ENCODE measurements around the gene KIF3C.
"Not testable (repeated sequence)": the region's sequence is repeated elsewhere in the genome, so short reads cannot be mapped to it uniquely, and the experiment has no call there.

KIF3C gene

GRCh38 chr2:25920336-25920735 is 62.0 kb downstream of the KIF3C start:
- Mint-ChIP-seq H3K9me3 (no peaks in the 10 kb centered on the region), H3K27ac (no peak overlapping the region), H3K4me3 (no peak overlapping the region), H3K27me3 (peaks cover 7% of the 10 kb centered on the region), H3K4me1 (peaks cover 14% of the 10 kb centered on the region)
- ATAC-seq (no peak), DNase-seq (no peak)

- Mint-ChIP-seq H3K9me3 (no peaks in the 10 kb centered on the region), H3K4me1 (peaks cover 14% of the 10 kb centered on the region), H3K27ac (no peak overlapping the region), H3K4me3 (no peak overlapping the region), H3K27me3 (peaks cover 14% of the 10 kb centered on the region)
- DNase-seq (no peak), ATAC-seq (no peak)
Measured at GRCh38 chr2:25917832-25918231, 64.5 kb downstream of the KIF3C start.

- H3K4me1 Mint-ChIP-seq = peaks cover 14% of the 10 kb centered on the region
- not testable (repeated sequence) for H3K4me3 Mint-ChIP-seq, DNase-seq, ATAC-seq, H3K9me3 Mint-ChIP-seq, H3K27ac Mint-ChIP-seq
- peaks cover 19% of the 10 kb centered on the region for H3K27me3 Mint-ChIP-seq
Measured at GRCh38 chr2:25917411-25917810, 64.9 kb downstream of the KIF3C start.

GRCh38 chr2:25915944-25916772 is 66.1 kb downstream of the KIF3C start:
- Mint-ChIP-seq H3K4me3 (peak overlapping the region; percentile 86 to 87), H3K27me3 (peaks cover 20% of the 10 kb centered on the region), H3K4me1 (peaks cover 14% of the 10 kb centered on the region), H3K27ac (peak overlapping the region; percentile 59 to 70)
- peak; percentile 41 to 50 for DNase-seq
- not testable (repeated sequence) for ATAC-seq, H3K9me3 Mint-ChIP-seq

- not testable (repeated sequence) for H3K27ac Mint-ChIP-seq, H3K4me3 Mint-ChIP-seq, ATAC-seq, DNase-seq, H3K9me3 Mint-ChIP-seq
- H3K4me1 Mint-ChIP-seq = peaks cover 14% of the 10 kb centered on the region
- H3K27me3 Mint-ChIP-seq = peaks cover 20% of the 10 kb centered on the region
Measured at GRCh38 chr2:25915411-25915810, 66.9 kb downstream of the KIF3C start.

DNA sequence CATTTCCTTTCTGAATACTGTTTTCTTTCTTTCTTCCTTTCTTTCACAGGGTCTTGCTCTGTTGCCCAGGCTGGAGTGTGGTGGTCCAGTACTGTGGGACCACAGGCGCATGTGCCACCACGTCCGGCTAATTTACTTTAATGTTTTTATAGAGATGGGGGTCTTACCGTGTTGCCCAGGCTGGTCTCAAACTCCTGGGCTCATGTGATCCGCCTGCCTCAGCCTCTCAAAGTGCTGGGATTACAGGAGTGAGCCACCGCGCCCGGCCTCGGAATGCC is 68.7 kb downstream of the KIF3C start:
- not testable (repeated sequence) for ATAC-seq, H3K9me3 Mint-ChIP-seq, DNase-seq, H3K4me3 Mint-ChIP-seq, H3K27ac Mint-ChIP-seq
- H3K27me3 Mint-ChIP-seq = peaks cover 20% of the 10 kb centered on the region
- peaks cover 14% of the 10 kb centered on the region for H3K4me1 Mint-ChIP-seq

GRCh38 chr2:25912851-25913695 is 69.2 kb downstream of the KIF3C start:
- Mint-ChIP-seq H3K9me3 (no peaks in the 10 kb centered on the region), H3K27ac (no peak overlapping the region), H3K4me3 (no peak overlapping the region), H3K4me1 (peaks cover 14% of the 10 kb centered on the region), H3K27me3 (peaks cover 20% of the 10 kb centered on the region)
- ATAC-seq (no peak), DNase-seq (no peak)

- H3K27me3 Mint-ChIP-seq = peaks cover 20% of the 10 kb centered on the region
- not testable (repeated sequence) for H3K9me3 Mint-ChIP-seq, H3K4me3 Mint-ChIP-seq, ATAC-seq, DNase-seq, H3K27ac Mint-ChIP-seq, H3K4me1 Mint-ChIP-seq
Measured at GRCh38 chr2:25909574-25909973, 72.7 kb downstream of the KIF3C start.

DNA sequence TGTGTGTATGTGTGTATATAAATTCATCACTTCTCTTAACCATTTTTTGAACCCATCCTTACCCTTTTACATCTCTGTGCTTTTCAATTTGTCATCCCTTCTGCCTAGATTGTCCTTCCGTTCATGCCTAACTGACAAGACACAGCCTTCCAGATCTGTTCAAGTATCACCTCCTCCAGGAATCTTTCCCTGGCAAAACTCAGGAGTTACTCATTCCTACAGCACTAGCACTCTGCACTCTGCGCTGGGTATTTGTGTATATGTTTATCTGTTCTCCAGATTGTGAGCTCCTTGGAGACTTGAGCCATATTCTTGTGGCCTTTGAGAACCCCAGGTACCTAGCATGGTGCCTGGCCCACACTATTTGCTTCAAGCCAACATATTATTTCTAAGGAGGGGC is 77.2 kb downstream of the KIF3C start:
- DNase-seq (no peak), ATAC-seq (no peak)
- H3K27me3 Mint-ChIP-seq = no peaks in the 10 kb centered on the region
- no peaks in the 10 kb centered on the region for H3K4me1 Mint-ChIP-seq
- H3K27ac Mint-ChIP-seq = no peak overlapping the region
- H3K9me3 Mint-ChIP-seq = no peaks in the 10 kb centered on the region
- no peak overlapping the region for H3K4me3 Mint-ChIP-seq

- ATAC-seq = no peak
Measured at GRCh38 chr2:25903216-25903776, 79.0 kb downstream of the KIF3C start.

DNA sequence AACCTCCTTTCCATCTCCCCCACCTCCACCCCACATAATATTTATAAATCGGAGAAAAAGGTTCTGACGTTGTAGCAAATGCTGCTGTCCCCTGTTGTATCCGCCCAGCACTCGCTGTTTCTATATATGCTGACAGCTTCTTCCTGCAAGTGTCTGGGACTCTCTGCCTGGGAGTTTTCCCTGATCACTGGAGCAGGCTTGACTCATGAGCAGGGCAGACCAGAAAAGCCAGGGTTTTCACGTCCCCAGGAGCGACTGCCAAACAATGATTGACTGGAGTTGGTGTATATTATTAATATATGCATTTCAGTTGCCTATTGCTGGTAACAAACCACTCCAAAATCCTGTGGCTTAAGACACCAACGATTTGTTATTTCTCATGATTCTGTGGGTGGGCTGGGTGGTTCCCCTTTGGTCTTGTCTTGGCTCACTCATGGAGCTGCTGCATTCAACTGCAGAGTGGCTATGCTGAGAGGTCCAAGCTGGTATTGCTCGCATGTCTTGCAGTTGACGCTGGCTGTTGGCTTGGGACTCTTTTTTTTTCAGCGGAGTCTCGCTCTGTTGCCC is 82.8 kb downstream of the KIF3C start:
- Mint-ChIP-seq H3K27ac (no peak overlapping the region), H3K9me3 (no peaks in the 10 kb centered on the region), H3K4me3 (no peak overlapping the region), H3K4me1 (peaks cover 6% of the 10 kb centered on the region), H3K27me3 (peaks cover 9% of the 10 kb centered on the region)
- DNase-seq (no peak), ATAC-seq (no peak)

More at GRCh38 chr2:25903216-25903776, 79.0 kb downstream of the KIF3C start:
- Mint-ChIP-seq H3K27ac (no peak overlapping the region), H3K27me3 (peaks cover 8% of the 10 kb centered on the region), H3K9me3 (no peaks in the 10 kb centered on the region), H3K4me1 (peaks cover 5% of the 10 kb centered on the region), H3K4me3 (no peak overlapping the region)
- no peak for DNase-seq

DNA sequence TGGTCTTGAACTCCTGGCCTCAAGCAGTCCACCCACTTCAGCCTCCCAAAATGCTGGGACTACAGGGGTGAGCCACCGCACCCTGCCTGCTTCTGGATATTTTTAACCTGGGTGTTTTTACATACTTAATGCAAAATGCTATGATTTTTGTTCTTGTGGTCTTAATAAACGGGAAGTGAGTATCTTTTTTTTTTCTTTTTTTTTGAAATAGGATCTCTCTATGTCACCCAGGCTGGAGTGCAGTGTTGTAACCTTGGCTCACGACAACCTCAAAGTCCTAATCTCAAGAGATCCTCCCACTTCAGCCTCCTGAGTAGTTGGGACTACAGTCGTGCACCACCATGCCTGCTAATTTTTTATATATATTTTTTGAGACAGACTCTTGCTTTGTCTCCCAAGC is 84.8 kb downstream of the KIF3C start:
- Mint-ChIP-seq H3K27me3 (peaks cover 9% of the 10 kb centered on the region), H3K27ac (no peak overlapping the region), H3K4me1 (peaks cover 6% of the 10 kb centered on the region), H3K9me3 (no peaks in the 10 kb centered on the region), H3K4me3 (no peak overlapping the region)
- DNase-seq = no peak
- ATAC-seq = no peak

DNA sequence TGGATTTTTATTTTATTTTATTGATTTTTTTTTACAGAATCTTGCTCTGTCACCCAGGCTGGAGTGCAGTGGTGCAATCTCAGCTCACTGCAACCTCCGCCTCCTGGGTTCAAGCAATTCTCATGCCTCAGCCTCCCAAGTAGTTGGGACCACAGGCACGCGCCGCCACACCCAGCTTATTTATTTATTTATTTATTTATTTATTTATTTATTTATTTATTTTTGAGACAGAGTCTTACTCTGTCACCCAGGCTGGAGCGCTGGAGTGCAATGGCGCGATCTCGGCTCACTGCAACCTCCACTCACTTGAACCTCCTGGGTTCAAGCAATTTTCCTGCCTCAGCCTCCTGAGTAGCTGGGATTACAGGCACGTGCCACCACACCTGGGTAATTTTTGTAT is 86.0 kb downstream of the KIF3C start:
- not testable (repeated sequence) for H3K27me3 Mint-ChIP-seq, H3K27ac Mint-ChIP-seq, H3K4me3 Mint-ChIP-seq, ATAC-seq, DNase-seq, H3K9me3 Mint-ChIP-seq, H3K4me1 Mint-ChIP-seq

GRCh38 chr2:25895610-25896009 is 86.7 kb downstream of the KIF3C start:
- no peak for ATAC-seq
- no peak overlapping the region for H3K4me3 Mint-ChIP-seq
- peaks cover 9% of the 10 kb centered on the region for H3K27me3 Mint-ChIP-seq
- H3K4me1 Mint-ChIP-seq = peaks cover 6% of the 10 kb centered on the region
- no peak overlapping the region for H3K27ac Mint-ChIP-seq
- H3K9me3 Mint-ChIP-seq = no peaks in the 10 kb centered on the region
- no peak for DNase-seq

DNA sequence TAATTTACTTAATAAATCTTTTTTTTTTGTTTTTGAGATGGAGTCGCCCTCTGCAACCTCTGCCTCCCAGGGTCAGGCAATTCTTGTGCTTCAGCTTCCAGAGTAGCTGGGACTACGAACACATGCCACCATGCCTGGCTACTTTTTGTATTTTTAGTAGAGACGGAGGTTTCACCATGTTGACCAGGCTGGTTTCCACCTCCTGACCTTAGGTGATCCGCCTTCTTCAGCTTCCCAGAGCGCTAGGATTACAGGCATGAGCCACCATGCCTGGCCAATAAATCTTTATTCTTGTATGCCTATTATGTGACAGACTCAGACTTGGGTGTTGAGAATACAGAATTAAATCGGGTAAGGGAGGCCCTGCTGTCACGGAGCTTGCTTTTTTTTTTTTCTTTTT is 87.3 kb downstream of the KIF3C start:
- Mint-ChIP-seq H3K4me3 (no peak overlapping the region), H3K27ac (no peak overlapping the region), H3K27me3 (peaks cover 9% of the 10 kb centered on the region), H3K9me3 (no peaks in the 10 kb centered on the region), H3K4me1 (peaks cover 6% of the 10 kb centered on the region)
- ATAC-seq (no peak), DNase-seq (no peak)
